ENCODE results near the gene SFT2D2.

Gene SFT2D2

DNA sequence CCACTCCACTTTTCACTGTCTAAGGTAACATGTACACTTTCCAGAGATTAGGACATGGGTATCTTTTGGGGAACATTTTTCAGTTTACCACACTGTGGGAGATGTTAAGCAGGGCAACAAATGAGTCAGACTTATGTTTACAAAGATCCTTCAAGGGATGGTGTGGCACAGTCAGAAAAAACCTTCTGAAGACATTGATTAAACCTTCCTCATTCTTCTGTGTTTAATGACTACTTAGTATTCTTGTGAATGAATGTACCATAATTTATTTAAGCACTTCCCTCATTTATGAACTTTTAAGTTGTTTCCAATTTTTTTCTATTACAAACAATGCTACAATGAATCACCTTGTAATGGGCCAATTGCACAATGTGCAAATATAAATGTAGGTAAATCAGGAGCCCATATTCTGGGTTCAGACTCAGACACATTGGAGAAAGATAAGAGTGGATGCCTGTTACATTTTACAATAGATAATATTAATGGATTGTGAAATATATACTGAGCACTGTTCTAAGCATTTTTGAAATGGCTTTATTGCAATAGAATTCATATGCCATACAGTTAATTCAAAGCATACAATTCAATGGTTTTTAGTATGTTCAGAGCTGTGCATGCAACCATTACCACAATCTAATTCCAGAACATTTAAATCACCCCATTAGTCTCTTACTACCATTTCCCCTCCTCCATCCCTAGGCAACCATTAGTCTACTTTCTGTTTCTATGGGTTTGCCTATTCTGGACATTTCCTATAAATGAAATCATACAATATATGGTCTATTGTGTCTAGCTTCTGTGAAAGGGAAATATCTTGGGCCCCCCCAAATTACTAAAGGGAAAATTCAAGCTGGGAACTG is 1.9 kb upstream of the SFT2D2 start:
- no peak for DNase-seq (ENCODE audit: low spot score)

DNA sequence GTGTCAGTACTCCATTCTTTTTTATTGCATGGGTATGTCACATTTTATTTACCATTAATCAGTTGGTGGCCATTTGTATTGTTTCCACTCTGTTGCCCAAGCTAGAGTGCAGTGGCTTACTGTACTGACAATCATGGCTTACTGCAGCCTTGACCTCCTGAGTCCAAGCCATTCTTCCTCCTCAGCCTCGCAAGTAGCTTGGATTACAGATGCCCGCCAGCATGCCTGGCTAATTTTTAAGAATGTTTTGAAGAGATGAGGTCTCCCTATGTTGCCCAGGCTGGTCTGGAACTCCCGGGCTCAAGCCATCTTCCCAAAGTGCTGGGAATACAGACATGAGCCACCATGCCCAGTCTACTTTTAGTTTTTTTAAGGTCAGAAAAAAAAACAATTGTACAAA is 813 bp upstream of the SFT2D2 start:
- DNase-seq (ENCODE audit: low spot score), result no peak

DNA sequence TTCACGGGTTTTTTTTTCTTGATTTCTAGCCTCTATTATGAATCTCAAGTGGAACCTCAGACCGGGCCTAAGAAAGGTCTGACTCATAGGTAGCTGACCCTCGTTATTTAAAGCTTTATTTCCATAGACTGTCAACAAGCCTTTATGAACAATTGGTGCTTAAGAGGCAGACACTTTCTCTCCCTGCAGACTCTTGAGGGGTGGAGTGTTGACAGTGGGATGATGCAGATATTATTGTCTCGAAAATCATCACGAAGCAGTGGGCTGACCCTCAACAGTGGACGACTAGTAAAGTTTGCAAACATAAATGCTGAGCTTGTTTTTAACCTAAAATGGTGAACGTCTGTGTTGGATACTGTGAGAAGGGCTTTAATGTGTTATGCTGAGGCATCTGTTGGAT is 1.8 kb downstream of the SFT2D2 start:
- DNase-seq (ENCODE audit: low spot score), result no peak

DNA sequence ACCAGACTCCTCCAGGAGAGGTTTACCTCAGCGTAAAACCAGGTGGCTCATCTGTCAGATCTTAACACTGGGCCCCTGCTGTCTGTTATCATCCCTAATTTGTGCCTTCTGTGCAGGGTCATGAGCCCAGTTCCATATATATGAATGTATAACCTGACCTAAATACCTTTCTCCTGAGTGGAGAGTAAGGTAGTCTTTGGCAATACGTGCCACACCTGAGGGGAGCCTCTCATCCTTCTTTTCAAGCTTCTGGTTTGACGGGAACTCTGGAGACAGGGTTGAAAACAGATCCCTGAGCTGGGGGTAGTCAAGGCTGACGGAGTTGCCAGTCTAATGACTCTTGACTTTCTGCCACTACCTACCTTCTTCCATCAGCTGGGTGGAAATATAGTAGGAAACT is 4.1 kb downstream of the SFT2D2 start:
- no peak for DNase-seq (ENCODE audit: low spot score)

DNA sequence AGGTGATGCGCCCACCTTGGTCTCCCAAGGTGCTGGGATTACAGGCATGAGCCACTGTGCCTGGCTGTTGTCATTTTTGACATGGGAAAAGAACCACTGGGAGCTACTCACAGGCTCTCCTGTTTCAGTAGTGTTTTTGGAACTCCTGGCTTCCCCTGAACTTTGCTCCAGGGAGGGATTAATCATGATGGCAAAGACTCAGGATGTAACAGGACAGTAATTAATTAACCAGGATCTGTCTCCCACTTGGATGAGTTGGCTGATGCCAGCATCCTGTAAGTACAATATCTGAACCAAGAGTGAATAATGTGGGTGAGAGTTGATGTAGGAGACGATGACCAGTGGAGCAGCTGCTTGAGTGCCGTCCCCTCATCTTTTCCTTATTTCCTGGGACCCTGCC is 4.9 kb downstream of the SFT2D2 start:
- no peak for DNase-seq (ENCODE audit: low spot score)

DNA sequence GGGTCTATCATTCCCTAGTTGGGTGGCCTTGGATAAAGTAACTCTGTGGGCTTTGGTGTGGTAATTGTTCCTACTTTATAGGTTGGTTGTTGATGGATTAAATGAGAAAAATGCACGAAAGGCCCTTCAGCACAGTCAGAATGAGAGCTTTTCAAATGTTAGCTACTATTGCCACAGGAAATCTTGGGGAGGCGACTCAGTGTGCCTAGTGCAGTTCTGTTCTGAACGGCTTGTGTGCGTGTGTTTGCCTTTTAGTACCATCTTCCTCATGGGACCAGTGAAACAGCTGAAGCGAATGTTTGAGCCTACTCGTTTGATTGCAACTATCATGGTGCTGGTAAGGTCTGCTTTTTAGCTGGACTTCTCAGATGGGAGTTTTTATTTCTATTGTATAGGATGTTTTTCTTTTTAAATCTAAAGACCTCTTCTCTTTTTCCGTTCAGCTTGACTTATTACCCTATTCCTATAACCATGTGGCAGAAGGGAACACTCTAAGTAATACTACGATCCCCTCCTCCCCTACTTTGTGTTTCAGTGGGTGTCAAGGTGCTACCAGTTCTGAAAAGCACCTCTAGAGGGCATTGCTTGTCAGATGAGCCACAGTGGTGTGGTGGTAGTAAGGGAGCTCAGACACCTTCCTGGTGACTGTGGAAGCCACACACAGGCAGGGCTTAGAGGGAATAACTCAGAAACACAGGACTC is 9.2 kb downstream of the SFT2D2 start:
- DNase-seq (ENCODE audit: low spot score), result no peak

DNA sequence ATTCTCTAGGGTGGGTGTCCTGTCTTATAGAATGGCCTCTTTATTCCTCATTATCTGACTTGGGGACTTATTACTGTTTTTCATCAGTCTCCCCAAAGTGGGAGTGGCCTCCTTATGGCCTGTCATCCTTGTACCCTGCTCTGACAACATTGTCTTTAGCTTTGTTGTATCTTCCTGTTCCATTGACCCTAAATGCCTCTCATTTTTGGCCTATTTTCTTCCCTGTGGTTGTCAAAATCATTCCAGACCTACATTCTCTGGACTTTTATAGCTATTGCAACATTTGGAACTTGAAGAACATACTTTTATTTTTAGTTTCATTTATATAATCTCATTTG is 9.7 kb downstream of the SFT2D2 start:
- DNase-seq (ENCODE audit: low spot score), result no peak

DNA sequence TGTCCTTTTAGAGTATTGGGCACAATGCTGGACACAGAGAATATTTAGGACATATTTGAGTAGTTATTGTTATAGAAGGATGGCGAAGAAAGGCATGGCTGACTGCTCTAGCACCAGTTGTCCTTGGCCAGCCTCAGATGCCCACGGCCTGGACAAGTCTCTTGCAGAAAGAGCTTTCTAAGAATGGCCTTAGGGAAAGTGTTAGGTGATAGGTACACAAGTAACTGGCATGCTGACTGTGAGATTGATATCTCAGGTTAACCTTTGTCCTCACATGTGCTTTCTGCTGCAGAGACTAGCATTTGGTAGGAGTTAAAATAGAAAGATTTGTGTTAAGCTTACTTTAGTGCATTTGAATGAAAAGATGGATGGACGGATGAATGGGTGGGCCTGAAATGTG is 10.1 kb downstream of the SFT2D2 start:
- DNase-seq (ENCODE audit: low spot score), result no peak

DNA sequence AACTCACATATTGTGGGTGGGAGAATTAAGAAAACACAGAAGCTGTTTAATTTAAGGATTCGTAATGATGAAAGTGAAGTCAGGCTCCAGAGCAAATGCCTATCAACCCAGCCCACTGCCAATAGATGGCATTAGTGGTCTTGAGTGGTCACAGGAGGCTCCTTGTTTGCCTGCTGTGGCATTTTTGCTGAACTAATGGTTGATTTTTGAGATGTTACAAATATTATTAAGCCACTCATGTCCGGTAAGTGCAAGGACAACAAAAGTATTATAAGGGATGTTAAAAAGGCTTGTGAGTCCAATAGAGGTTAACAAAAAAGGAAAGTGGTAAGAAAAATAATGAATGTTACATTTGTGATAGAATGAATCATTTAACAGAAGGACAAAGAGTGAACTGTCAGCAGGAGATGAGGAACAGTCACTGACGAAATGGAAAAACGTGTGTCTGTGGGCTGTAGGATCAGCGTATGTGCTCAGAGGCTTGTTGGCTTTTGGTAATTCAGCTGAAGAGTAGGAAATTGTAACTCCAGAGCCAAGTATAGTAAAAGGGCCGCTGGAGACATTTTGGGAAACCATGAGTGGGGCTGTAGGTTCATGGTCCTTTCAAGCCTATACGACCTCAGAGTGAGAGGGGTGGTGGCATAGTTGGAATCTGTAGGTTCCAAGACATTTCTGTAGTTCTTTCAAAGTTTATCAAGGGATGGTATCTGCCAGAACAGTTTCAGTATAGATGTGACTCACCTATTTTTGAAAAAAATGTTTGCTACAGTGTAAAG is 11.2 kb downstream of the SFT2D2 start:
- no peak for DNase-seq (ENCODE audit: low spot score)

DNA sequence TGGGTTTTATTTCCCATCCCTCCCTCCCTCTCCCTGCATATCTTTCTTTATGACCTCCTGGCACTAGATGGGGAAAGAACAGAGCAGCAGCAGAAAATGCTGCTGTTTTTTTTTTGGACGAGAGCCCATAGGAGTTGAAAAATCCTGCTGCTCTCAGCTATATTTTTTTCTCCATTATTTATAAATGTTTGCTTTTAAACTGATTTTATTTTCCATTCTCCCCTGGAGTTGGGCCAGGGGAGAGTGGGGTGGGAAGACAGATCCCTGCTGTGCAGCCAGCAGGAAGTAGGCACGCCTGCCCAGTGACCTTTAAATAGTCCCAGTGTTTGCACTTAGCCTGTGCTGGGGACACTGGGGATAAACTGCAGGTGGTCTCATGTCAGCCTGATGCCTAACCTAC is 17.4 kb downstream of the SFT2D2 start:
- DNase-seq (ENCODE audit: low spot score), result no peak

DNA sequence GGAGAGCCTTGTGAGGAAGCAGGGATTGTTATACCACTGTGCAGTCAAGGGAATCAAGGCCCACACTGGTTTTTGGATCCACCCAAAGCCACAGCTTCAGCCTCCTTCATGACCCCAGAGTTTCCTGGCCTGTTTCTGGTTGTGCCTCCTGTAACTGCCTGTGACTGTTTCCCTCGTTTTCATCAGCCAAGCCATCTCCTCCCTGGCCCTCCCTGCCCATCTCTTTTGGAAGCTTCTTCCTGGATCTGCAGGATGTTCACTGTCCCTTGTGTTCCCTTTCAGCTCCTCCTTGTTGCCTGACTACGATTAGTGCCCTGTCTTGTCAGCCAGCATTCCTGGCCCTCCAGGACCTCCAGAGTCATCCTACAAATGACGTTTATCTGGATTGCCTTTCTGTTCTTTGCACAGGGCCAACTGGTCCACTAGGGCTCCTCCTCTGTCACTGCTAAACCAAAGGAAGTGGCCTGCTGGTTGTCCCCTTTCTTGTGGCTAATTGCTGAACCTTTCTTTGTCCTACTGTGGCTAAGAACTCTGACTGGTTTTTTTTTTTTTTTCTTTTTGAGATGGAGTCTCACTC is 17.9 kb downstream of the SFT2D2 start:
- no peak for DNase-seq (ENCODE audit: low spot score)

DNA sequence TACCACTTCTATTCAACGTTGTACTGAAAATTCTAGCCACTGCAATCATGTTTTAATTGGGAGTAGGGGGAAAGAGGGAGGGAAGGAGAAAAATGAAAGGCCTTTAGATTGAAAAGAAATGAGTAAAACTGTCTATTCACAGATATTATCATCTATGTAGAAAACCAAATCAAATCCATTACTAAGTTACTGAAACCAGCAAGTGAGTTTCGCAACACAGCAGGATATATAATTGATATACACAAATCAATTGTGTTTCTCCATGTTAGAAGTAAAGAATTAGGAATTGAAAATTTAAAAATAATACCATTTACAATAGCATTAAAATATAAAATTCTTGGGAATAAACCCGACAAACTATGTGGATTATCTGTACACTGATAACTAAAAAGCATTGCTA is 19.2 kb downstream of the SFT2D2 start:
- no peak for DNase-seq (ENCODE audit: low spot score)

DNA sequence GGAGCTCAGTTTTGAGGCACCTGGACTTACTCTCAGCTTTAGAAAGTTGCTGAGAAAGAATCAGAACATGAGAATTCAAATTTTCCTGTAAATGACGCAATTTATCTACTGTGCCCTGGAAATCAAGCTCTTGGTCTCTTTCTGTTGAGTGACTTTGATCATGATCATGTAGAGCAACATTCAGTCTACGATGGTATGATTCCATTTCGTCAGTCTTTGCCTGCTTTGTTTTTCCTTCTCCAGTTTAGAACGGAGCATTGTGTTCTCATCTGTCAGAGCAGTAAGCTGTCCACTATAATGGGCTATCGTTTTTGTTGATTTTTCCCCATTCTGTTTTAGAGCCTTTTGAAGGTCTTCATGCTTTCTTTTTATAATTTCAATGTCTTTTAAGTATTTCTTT is 20.7 kb downstream of the SFT2D2 start:
- DNase-seq (ENCODE audit: low spot score), result no peak

DNA sequence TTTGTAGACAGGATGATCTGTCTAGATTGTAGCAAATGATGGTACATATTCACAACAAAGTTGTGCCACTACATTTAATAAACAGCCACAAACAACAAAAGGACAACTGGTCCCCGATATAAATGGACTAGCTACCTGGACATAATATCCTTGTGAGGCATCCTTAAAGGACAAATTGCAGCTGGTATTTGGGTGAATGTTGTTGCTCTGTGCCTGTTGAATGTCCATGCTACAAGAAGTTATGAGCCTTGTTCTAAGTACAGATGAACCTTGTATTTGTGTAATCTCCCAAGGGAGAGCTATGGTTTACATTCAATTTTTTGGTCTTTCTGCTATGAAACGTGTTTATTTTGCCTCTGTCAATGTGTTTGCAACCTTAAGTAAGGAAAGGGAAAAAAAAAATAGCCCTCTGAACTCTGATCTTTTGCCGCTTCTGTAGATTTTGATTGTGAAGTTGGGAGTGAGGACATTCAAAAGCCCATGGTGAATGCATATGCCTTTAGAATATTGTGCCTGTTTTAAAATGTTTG is 26.5 kb downstream of the SFT2D2 start:
- no peak for DNase-seq (ENCODE audit: low spot score)

DNA sequence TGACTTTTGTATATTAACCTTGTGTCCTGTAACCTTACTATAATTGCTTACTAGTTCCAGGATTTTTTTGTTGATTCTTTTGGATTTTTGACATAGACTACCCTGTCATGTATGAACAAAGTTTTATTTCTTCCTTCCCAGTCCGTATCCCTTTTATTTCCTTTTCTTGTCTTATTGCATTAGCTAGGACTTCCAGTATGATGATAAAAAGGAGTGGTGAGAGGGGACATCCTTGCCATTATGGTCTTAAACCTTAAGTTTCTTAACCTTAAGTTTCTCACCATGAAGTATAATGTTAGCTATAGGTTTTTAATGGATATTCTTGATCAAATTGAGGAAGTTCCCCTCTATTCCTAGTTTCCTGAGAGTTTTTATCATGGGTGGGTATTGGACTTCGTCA is 30.4 kb downstream of the SFT2D2 start:
- no peak for DNase-seq (ENCODE audit: low spot score)

DNA sequence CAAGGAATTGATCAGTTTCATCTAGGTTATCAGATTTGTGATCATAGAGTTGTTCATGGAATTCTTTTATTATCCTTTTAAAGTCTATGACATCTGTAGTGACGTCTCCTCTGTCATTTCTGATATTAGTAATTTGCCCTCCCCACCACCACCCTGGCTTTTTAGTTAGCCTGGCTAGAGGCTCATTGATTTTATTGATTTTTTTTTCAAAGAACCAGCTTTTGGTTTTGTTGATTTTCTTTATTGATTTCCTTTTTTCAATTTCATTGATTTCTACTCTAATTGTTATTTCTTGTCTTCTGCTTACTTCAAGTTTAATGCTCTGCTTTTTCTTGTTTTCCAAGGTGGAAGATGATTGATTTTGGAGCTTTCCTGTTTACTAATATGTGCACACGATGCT is 31.6 kb downstream of the SFT2D2 start:
- no peak for DNase-seq (ENCODE audit: low spot score)

DNA sequence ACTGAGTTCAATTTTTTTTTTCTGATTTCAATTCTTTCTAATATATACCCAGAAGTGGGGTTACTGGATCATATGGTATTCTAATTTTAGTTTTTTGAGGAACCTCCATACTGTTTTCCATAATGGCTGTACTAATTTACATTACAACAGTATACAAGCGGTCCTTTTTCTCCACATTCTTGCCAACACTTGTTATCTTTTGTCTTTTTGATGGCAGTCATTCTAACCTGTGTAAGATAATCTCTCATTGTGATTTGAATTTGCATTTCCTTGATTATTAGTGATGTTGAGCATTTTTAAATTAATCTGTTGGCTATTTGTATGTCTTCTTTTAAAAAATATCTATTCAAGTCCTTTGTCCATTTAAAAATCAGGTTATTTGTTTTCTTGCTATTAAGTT is 33.8 kb downstream of the SFT2D2 start:
- no peak for DNase-seq (ENCODE audit: low spot score)

DNA sequence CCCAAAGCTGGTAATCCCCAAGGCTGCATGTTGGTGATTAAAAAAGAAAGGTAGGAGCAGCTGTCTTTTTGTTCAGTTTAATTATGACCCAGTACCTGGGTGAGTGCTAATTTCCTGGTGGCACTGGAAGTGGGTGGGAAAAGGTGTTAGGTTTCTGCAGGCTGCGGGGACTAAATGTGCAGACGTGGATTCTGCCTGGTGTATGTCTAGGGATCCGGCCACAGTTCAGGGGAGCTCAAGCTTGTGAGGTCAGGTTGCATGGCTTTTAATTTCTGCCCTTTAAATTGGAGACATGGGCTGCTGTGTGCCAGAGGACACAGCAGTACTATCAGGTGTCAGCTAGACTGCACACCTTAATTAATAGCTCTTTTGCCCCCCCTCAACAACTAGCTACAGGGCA is 34.6 kb downstream of the SFT2D2 start:
- no peak for DNase-seq (ENCODE audit: low spot score)

DNA sequence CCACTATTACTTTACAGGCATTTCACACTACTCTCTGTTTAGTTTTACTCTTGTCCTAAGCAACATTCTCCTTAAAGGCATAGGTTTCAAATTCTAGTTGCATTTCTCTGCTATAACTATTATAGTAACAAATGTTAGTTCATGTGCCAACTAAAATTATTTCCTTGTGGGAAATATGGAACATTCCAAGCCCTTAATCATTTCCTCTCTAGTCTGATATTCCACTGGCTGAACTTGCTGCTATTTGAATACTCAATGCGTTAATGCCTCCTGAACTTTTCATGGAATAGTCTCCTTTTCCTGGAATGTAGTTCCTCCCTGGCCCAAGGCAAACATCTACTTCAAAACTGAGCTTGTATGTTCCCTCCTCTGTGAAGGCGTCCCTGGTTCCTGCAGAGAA is 35.6 kb downstream of the SFT2D2 start:
- no peak for DNase-seq (ENCODE audit: low spot score)

DNA sequence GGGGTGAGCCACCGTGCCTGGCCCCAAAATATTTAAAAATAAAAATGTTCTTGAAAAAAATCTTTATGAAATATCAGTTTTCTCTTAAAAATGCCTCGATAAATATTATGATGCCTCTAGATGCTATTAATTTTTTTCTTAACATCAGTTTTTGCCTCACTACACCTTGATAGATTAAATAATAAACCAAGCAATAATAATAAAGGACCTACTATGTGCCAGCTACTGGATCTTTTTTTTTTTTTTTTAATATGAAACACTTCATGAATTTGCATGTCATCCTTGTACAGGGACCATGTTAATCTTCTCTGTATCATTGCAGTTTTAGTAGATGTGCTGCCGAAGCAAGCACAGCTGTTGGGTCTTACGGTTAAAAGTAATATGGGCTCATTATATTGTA is 37.3 kb downstream of the SFT2D2 start:
- no peak for DNase-seq (ENCODE audit: low spot score)

DNA sequence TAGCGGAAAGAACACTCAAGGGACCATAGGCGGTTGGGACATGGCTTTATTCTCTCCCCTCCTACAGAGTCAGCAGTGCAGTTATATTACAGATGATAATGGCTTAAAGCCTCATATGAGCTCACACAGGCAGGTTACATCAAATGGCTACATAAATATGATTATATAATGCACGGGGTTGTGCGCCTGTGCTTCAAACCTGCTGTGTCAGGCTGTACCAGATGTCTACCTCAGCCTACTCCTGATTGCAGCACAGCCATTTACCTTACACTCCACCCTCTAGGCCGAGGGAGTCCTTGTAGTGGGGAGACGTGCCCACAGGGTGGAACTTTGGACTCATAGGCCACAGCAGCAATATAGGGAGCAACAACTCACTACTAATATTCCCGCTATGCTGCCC is 38.5 kb downstream of the SFT2D2 start:
- no peak for DNase-seq (ENCODE audit: low spot score)

DNA sequence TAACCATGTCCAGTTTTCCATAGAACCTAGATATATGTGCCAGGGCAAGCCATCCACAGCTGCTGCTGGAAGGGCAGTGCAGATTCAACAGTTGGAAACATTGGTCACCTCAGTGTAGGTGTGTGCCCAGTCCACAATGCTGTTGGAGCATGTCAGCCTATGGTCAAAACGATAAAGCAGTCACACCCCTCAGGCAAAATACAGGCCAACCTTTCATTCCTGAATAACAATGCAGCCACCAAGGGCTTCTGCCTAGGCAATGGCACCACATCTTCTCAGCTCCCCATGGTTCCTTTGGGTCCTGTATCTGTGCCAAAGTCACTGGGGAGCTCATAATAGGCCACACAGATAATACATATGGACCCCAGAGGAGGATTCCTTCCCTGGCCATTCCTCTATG is 39.8 kb downstream of the SFT2D2 start:
- no peak for DNase-seq (ENCODE audit: low spot score)

All from ecto neural progenitor cell (in vitro differentiated cells).